HCT116 (cell line): ENCODE measurements around the gene CMPK2. TPM values are rescaled to one million over a fixed set of nuclear protein-coding genes. Genes with fewer than 3 reads are reported as not detected.

Source experiments
- ATAC-seq: fragments of 200-7000 bp; cut with Tn5 transposase; 2 replicates; pipeline ENCODE4 v1.9.1; 2020; ENCODE audit warnings: mild to moderate bottlenecking, moderate library complexity
- BruUV-seq: library from RNA; stranded (reverse); fragments of 400-500 nt; replicated peaks from 2 replicates; lab custom pipeline; 2021; lab: Mats Ljungman, UMichigan
- CTCF ChIA-PET: fragments of 300-600 bp; sonication (Branson Sonifier 250); formaldehyde crosslinking; loops from one replicate; lab custom pipeline; 2021; ENCODE audit warnings: antibody characterized with exemption; lab: Charles Lee
- POLR2A ChIA-PET: fragments of 300-600, 350-600 bp; sonication (Branson Sonifier 250); formaldehyde crosslinking; loops from one replicate; lab custom pipeline; 2021; ENCODE audit warnings: antibody characterized with exemption; lab: Charles Lee
- RAD21 ChIA-PET, 2 experiments: fragments of 300-600 bp; sonication (Branson Sonifier 250); formaldehyde crosslinking; loops; one replicate each; lab custom pipeline; 2023; ENCODE audit warnings: low total read pairs in 2 of 2; ENCODE audit not compliant: uncharacterized antibody in 2 of 2, unreplicated experiment in 2 of 2, low non-redundant PET in 1 of 2; lab: Charles Lee
- DNase-seq: peaks from one replicate; pipeline ENCODE4 v3.0.0-alpha.2; 2010; ENCODE audit warnings: low read depth, low spot score
- H2AFZ ChIP-seq: fragments of 200-600 bp; shearing (Covaris generic), sonication (generic); 2 replicates; pipeline ENCODE4 v1.6.1; 2017; ENCODE audit warnings: low read depth, mixed run types, mixed read lengths, antibody characterized with exemption, low read length; ENCODE audit not compliant: poor library complexity, severe bottlenecking
- H3K27ac ChIP-seq: 2 replicates; pipeline ENCODE4 v1.5.1; 2012; ENCODE audit warnings: low read depth, low read length
- H3K27me3 ChIP-seq: fragments of 200-600 bp; sonication (generic); 2 replicates; pipeline ENCODE4 v1.6.1; 2016; ENCODE audit warnings: mixed run types, low read length, mixed read lengths; ENCODE audit not compliant: insufficient read depth
- H3K36me3 ChIP-seq, 2 experiments: fragments of 200-500 bp in 1 of 2; fragments of 200-600 bp in 1 of 2; sonication (Bioruptor generic) in 1 of 2; sonication (generic) in 1 of 2; 2 replicates each; pipeline versions ENCODE4 v1.5.1 to v1.6.1; 2014 to 2016; ENCODE audit warnings: low read length in 2 of 2, inconsistent platforms in 1 of 2, mixed read lengths in 1 of 2, mixed run types in 1 of 2; ENCODE audit not compliant: insufficient read depth in 2 of 2, control insufficient read depth in 1 of 2
- H3K4me1 ChIP-seq, 2 experiments: fragments of 200-600 bp in 1 of 2; sonication (generic) in 1 of 2; 2 replicates each; pipeline versions ENCODE4 v1.5.1 to v1.6.1; 2012 to 2017; ENCODE audit warnings: low read length in 2 of 2, inconsistent platforms in 1 of 2, mild to moderate bottlenecking in 1 of 2, mixed read lengths in 1 of 2, mixed run types in 1 of 2, moderate library complexity in 1 of 2; ENCODE audit not compliant: insufficient read depth in 2 of 2, control insufficient read depth in 1 of 2
- H3K4me2 ChIP-seq: fragments of 200-600 bp; sonication (generic); 2 replicates; pipeline ENCODE4 v1.6.1; 2017; ENCODE audit warnings: mixed run types, low read length, mixed read lengths
- H3K4me3 ChIP-seq, 2 experiments: fragments of 200-600 bp in 1 of 2; sonication (generic) in 1 of 2; replicated peaks in 1 of 2; 2 replicates each; pipeline ENCODE4 v1.5.1; 2011 to 2016; ENCODE audit warnings: low read length in 2 of 2, control low read depth in 1 of 2, low read depth in 1 of 2, mild to moderate bottlenecking in 1 of 2, mixed read lengths in 1 of 2, mixed run types in 1 of 2
- H3K79me2 ChIP-seq: fragments of 200-600 bp; sonication (generic); 2 replicates; pipeline ENCODE4 v1.6.1; 2017; ENCODE audit warnings: mild to moderate bottlenecking, mixed run types, low read length, moderate library complexity, mixed read lengths; ENCODE audit not compliant: insufficient read depth
- H3K9ac ChIP-seq: fragments of 200-600 bp; sonication (generic); 2 replicates; pipeline ENCODE4 v1.6.1; 2016; ENCODE audit warnings: low read length, mixed read lengths
- H3K9me2 ChIP-seq: fragments of 200-600 bp; sonication (generic), shearing (Covaris generic); 2 replicates; pipeline ENCODE4 v1.6.1; 2017; ENCODE audit warnings: mixed run types, mild to moderate bottlenecking, moderate library complexity; ENCODE audit not compliant: insufficient read depth
- H3K9me3 ChIP-seq, 2 experiments: fragments of 200-500 bp in 1 of 2; fragments of 200-600 bp in 1 of 2; sonication (Bioruptor generic) in 1 of 2; sonication (generic) in 1 of 2; 2 replicates each; pipeline ENCODE4 v1.6.1; 2014 to 2017; ENCODE audit warnings: low read length in 2 of 2, mixed read lengths in 2 of 2, inconsistent platforms in 1 of 2, low read depth in 1 of 2, mild to moderate bottlenecking in 1 of 2, mixed run types in 1 of 2, moderate library complexity in 1 of 2; ENCODE audit not compliant: control insufficient read depth in 1 of 2, insufficient read depth in 1 of 2
- H4K20me1 ChIP-seq: fragments of 200-600 bp; sonication (generic), shearing (Covaris generic); 2 replicates; pipeline ENCODE4 v1.6.1; 2017; ENCODE audit warnings: mixed run types, mild to moderate bottlenecking, moderate library complexity; ENCODE audit not compliant: insufficient read depth
- CEBPB ChIP-seq: IDR thresholded peaks from 2 replicates; pipeline ENCODE4 v1.6.1; 2012; ENCODE audit warnings: low read depth
- EZH2 ChIP-seq: fragments of 200-600 bp; sonication (generic); IDR thresholded peaks from 2 replicates; pipeline ENCODE4 v1.6.1; 2017; ENCODE audit warnings: antibody characterized with exemption, mixed run types
- POLR2A ChIP-seq: IDR thresholded peaks from 2 replicates; pipeline ENCODE4 v1.7.0; 2011; ENCODE audit warnings: borderline replicate concordance; ENCODE audit not compliant: insufficient read depth, insufficient read length; ENCODE audit errors: extremely low read depth
- RAD21 ChIP-seq: IDR thresholded peaks from 2 replicates; pipeline ENCODE4 v1.6.1; 2012; ENCODE audit warnings: low read depth, mild to moderate bottlenecking
- SIN3A ChIP-seq: IDR thresholded peaks from 2 replicates; pipeline ENCODE4 v1.6.1; 2012; ENCODE audit warnings: low read depth
- ZFX ChIP-seq: fragments of 450-650 bp; IDR thresholded peaks from 2 replicates; pipeline ENCODE4 v1.6.1; 2017
- ZNF274 ChIP-seq: fragments of 200-500 bp; sonication (Bioruptor generic); IDR thresholded peaks from 2 replicates; pipeline ENCODE4 v1.6.1; 2014; ENCODE audit warnings: mild to moderate bottlenecking, low read depth, low read length, inconsistent platforms
- intact Hi-C: fragments of 100-400 bp; cut with micrococcal nuclease; formaldehyde crosslinking; loops from 2 replicates; pipeline ENCODE4 v1.10.0; 2022
- total RNA-seq: library from RNA; stranded (reverse); gene quantifications from one replicate; pipeline ENCODE4 v1.2.1, GENCODE V29; 2021; ENCODE audit not compliant: unreplicated experiment
- TF ChIP-seq, protein P1 (sequence below): IDR thresholded peaks from 2 replicates; pipeline ENCODE4 v1.6.1; 2012; ENCODE audit warnings: low read depth

CMPK2 gene
- total RNA-seq, 1 experiment from 2014 or later, result 1.5 TPM

GRCh38 chr2:6806604-6807003, 59.1 kb downstream of the CMPK2 start (continued):
- no peak for TF ChIP-seq CEBPB

DNA sequence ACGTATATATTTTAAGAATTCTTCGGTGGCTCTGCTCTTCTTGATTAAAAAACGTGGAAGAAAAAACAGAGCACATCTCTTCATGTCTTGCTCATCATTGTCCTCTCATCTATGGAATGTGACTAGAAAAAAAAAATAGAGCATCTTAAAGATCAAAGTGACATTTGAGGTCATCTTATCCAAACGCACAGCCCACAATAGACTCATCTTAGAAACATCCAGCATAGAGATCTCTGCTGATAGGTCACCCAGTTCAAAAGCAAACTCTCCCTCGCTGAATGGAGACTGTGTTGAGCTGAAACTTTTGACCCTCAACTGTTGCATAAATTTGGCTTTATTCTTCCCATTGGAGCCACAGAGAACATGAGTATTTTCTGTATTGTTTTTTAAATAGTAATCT, 65.2 kb downstream of the CMPK2 start:
- Histone ChIP-seq H4K20me1 (no peaks in the 10 kb centered on the region), H3K4me1 (no peaks in the 10 kb centered on the region), H3K4me3 (no peak overlapping the region), H3K36me3 (no peaks in the 10 kb centered on the region), H2AFZ (no peak overlapping the region), H3K9me2 (no peaks in the 10 kb centered on the region), H3K9me3 (no peaks in the 10 kb centered on the region), H3K4me2 (no peak overlapping the region), H3K9ac (no peak overlapping the region), H3K79me2 (no peaks in the 10 kb centered on the region), H3K27ac (no peak overlapping the region), H3K27me3 (peaks cover 30% of the 10 kb centered on the region)
- POLR2A ChIA-PET, result no interaction called here
- RAD21 ChIA-PET, result no interaction called here
- BruUV-seq, result no TSS peak
- TF ChIP-seq ZFX (no peak), SIN3A (no peak), POLR2A (no peak), RAD21 (no peak), ZNF274 (no peak), EZH2 (no peak)
- TF ChIP-seq, protein P1, sequence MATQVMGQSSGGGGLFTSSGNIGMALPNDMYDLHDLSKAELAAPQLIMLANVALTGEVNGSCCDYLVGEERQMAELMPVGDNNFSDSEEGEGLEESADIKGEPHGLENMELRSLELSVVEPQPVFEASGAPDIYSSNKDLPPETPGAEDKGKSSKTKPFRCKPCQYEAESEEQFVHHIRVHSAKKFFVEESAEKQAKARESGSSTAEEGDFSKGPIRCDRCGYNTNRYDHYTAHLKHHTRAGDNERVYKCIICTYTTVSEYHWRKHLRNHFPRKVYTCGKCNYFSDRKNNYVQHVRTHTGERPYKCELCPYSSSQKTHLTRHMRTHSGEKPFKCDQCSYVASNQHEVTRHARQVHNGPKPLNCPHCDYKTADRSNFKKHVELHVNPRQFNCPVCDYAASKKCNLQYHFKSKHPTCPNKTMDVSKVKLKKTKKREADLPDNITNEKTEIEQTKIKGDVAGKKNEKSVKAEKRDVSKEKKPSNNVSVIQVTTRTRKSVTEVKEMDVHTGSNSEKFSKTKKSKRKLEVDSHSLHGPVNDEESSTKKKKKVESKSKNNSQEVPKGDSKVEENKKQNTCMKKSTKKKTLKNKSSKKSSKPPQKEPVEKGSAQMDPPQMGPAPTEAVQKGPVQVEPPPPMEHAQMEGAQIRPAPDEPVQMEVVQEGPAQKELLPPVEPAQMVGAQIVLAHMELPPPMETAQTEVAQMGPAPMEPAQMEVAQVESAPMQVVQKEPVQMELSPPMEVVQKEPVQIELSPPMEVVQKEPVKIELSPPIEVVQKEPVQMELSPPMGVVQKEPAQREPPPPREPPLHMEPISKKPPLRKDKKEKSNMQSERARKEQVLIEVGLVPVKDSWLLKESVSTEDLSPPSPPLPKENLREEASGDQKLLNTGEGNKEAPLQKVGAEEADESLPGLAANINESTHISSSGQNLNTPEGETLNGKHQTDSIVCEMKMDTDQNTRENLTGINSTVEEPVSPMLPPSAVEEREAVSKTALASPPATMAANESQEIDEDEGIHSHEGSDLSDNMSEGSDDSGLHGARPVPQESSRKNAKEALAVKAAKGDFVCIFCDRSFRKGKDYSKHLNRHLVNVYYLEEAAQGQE, result no peak
- DNase-seq (no peak), ATAC-seq (no peak)
- CTCF ChIA-PET, result no interaction called here
- intact Hi-C loops, result no loop called here

Other genes starting within 250 kb of the CMPK2 start
- not detected for gene RSAD2, start 11.9 kb upstream of the CMPK2 start, total RNA-seq
- gene RNF144A, start 51.5 kb upstream of the CMPK2 start, total RNA-seq, result 13.0 TPM